G401.6 (cell line): Measurements from ENCODE around the gene CRMP1.
"Not testable (repeated sequence)": the region's sequence is repeated elsewhere in the genome, so short reads cannot be mapped to it uniquely, and the experiment has no call there.

Source experiments
- FAIRE-seq: peaks from 2 replicates; lab custom pipeline; 2012; peaks lifted over from hg19 to GRCh38; lab: Jason Lieb, UNC

The CRMP1 gene

GRCh38 chr4:5856362-5856761, 36.5 kb downstream of the CRMP1 start:
- FAIRE-seq = not testable (repeated sequence)

- no peak for FAIRE-seq
Observed at GRCh38 chr4:5854929-5855328, 38.0 kb downstream of the CRMP1 start.

GRCh38 chr4:5852523-5853202, 40.2 kb downstream of the CRMP1 start:
- FAIRE-seq = no peak

- FAIRE-seq = no peak
Observed at GRCh38 chr4:5851637-5852301, 41.1 kb downstream of the CRMP1 start.

- FAIRE-seq = no peak
Observed at GRCh38 chr4:5845035-5845905, 47.6 kb downstream of the CRMP1 start.

- no peak for FAIRE-seq
Observed at GRCh38 chr4:5843573-5844530, 49.0 kb downstream of the CRMP1 start.

- no peak for FAIRE-seq
Observed at GRCh38 chr4:5842456-5842855, 50.4 kb downstream of the CRMP1 start.

- no peak for FAIRE-seq
Observed at GRCh38 chr4:5839751-5840674, 52.9 kb downstream of the CRMP1 start.

GRCh38 chr4:5839332-5839731, 53.6 kb downstream of the CRMP1 start:
- no peak for FAIRE-seq

- FAIRE-seq = not testable (repeated sequence)
Observed at GRCh38 chr4:5837483-5837882, 55.4 kb downstream of the CRMP1 start.

- no peak for FAIRE-seq
Observed at GRCh38 chr4:5836943-5837342, 55.9 kb downstream of the CRMP1 start.

- no peak for FAIRE-seq
Observed at GRCh38 chr4:5828005-5828391, 64.9 kb downstream of the CRMP1 start.

GRCh38 chr4:5827108-5828004, 65.5 kb downstream of the CRMP1 start:
- no peak for FAIRE-seq

- FAIRE-seq = no peak
Observed at GRCh38 chr4:5826437-5827107, 66.3 kb downstream of the CRMP1 start.

- FAIRE-seq = no peak
Observed at GRCh38 chr4:5825321-5826041, 67.4 kb downstream of the CRMP1 start.

GRCh38 chr4:5824635-5825034, 68.3 kb downstream of the CRMP1 start:
- FAIRE-seq = peak; percentile 40

- FAIRE-seq = no peak
Observed at GRCh38 chr4:5824227-5824626, 68.7 kb downstream of the CRMP1 start.

- no peak for FAIRE-seq
Observed at GRCh38 chr4:5823542-5824211, 69.2 kb downstream of the CRMP1 start.
